ENCODE data around the gene HM13.
"Not testable (repeated sequence)": the region's sequence is repeated elsewhere in the genome, so short reads cannot be mapped to it uniquely, and the experiment has no call there.

Gene HM13

GRCh38 chr20:31612271-31612640 is 98.0 kb downstream of the HM13 start:
- not testable (repeated sequence) for DNase-seq (ENCODE audit: low spot score)

- DNase-seq (ENCODE audit: low spot score): no peak
These were observed 101.2 kb downstream of the HM13 start for GRCh38 chr20:31615416-31615815.

GRCh38 chr20:31617432-31618104 is 103.3 kb downstream of the HM13 start:
- no peak for DNase-seq (ENCODE audit: low spot score)

Data from hepatic stellate cell (primary cell).